ENCODE measurements around the gene C6orf118.

The C6orf118 gene

DNA sequence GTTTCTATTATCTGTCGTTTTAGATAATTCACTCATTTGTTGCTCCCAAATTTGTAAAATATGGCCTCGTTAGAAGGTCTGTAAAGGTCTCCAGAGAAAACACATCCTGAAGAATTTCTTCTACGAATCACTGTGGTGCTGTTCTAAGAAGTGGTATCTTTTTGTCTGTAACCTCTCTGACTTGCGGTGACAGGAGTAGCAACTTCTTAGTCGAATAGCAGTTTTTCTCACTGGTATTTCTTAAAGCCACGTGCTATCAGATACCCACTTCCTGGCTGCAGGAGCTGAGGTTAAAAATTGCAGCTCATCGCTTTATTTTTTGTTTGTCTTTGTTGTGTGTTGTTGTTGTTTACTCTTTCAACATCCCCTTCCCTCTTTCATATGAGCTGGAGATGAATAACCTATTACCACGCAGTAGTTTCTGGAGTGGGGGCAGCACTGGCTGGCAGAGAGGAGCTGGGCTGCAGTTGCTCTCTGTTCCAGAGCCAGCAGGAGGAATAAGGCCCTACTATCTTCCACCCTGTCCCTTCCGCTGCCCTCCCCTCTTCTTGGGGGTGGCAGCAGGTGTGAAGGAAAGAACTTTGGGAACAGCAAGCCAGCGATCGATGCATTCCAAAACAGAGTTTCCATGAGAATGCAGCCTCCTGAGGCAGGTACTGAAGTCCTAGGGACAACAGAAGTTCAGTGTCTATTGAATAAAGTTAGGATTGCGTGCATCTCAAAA, 64.7 kb downstream of the C6orf118 start:
- no peak for DNase-seq (ENCODE audit: low read depth in 1 of 2, low spot score in 1 of 2)

DNA sequence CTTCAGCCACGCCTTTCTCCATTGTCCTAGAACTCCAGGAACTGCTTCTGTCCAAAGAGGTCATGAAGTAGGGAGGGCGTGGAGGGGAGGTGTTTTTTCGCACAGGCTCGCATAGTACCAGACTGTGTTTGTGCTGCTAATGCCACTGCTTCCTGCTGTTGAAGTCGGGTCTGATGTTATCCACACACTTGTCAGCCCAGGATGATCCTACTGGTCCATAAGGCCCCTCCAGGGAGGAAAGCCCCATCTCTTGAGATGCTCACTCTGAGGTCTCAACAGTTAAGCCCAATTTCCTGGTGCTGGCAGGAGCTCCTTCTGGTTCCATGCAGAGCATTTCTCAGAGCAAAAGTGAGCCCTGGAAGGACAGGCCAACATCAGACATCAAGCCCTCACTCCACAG, 65.6 kb downstream of the C6orf118 start:
- DNase-seq (ENCODE audit: low read depth in 1 of 2, low spot score in 1 of 2), result no peak

DNA sequence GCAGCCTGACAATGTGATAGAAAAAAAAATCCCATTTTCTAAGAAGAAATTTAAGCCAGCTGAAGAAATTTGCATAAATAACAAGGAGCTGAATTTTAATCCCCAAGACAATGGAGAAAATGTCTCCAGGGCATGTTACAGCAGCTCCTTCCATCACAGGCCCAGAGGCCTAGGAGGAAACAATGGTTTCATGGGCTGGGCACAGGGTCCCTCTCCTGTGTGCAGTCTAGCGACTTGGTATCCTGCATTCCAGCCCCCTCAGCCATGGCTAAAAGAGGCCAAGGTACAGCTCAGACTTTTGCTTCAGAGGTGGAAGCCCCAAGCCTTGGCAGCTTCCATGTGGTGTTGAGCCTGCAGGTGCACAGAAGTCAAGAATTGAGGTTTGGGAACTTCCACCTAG, 73.1 kb downstream of the C6orf118 start:
- DNase-seq (ENCODE audit: low read depth in 1 of 2, low spot score in 1 of 2), result no peak

DNA sequence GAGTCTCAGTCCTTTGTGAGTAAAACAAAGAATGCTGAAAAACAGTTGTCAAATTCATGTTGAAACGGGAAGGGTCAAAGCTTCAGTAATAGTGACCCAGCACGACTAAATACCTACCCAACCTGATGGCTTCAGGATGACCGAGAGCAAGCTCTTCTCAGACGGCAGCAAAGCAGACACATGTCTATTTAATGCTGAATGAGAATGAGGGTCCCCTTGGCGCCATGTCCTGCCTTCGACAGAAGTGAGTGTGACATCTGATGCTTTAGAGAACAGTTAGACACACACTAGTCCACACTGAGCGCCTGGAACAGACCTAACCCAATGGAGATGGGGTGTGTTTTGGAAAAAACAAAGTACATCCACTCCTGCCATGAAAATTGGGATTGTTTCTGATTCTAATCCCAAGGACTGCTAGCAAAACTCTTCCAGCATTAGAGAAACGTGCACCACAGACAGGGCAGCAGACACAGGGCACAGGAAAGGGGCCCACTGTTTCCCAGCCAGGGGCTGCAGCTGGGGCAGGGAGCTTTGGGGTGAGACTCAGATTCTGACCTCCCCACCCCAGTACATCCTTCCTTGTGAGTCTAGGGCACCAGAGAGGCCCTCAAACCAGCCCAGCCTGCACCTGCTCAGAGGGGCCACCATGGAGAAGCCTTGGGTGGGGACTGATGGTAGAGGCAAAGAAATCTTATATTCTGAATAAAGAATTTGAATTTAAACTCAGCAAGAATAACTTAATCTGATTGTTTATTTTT, 76.5 kb downstream of the C6orf118 start:
- DNase-seq (ENCODE audit: low read depth in 1 of 2, low spot score in 1 of 2), result no peak

DNA sequence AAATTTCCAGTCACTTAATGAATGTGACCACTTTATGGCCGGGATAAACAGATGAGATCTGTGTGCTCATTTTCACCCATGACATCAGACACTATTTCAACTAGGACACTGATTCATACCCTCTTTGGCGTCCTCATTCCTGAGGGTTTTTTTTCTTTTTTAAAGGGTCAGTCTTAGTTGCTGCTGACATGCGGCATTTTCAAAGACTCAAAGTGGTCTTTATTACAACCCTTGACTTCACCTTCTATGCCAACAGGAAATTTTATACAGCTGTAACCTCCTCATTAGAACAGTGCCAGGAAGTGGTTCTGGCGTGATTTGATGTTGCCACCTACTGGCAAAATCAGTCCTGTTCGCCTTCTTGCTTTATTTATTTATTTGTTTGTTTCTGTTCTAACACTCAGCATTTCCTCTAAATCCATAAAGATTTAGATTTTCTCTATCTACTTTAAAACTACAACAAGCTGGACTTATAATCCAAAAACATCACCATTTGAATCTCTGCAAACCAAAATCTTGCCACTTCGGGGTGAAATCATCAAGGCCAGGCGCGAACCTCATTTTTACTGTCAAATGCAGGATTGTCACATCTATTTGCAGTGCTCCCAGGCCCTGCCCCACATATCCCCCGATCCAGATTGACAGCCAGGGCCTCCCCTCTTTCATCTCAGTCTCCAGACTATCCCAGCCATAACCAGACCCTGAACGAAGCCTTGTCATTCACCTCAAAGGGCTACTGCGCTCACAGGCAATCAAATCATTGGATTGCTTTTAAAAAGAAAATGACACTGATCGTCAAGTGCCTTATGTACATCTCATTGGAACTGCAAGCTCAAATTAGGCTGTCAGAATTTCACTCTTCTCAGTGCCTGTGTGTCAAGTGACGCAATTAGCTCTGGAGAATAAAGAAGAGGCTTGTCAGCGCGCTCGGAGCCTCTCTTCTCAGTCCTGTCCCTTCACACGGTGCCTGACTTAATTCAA, 77.5 kb downstream of the C6orf118 start:
- no peak for DNase-seq (ENCODE audit: low read depth in 1 of 2, low spot score in 1 of 2)

DNA sequence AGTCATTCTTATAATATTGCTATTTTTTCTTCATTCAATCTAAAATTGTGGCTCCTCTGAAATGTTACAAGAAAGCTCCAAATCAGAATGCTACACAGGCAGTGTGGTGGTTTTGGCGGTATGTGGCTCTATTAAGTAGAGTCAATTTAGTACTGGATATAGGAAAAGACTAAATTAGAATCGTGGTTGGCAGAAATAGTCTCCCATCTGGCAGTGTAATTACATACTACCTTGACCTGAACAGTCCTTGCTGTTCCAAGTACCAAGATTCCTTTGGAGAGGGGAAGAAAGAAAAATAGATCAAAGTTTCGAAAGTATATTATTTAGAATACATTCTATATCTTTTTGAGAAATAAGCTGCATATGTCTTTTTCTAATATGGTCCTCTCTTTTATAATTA, 78.2 kb downstream of the C6orf118 start:
- DNase-seq (ENCODE audit: low read depth in 1 of 2, low spot score in 1 of 2), result no peak

Measured in activated CD4-positive, alpha-beta T cell treated with anti-CD3 and anti-CD28 coated beads, Interleukin-2, amount 50 U/mL, for 24 hours (primary cell).